GM21786 (cell line): ENCODE results near the gene HTRA3.

Experiments used
- ATAC-seq: cut with Tn5 transposase; IDR thresholded peaks from one replicate; pipeline ENCODE4 v1.9.1; 2021; ENCODE audit not compliant: unreplicated experiment

HTRA3 gene

GRCh38 chr4:8278421-8279287, 9.1 kb downstream of the HTRA3 start:
- no peak for ATAC-seq

- no peak for ATAC-seq
These were observed 10.0 kb downstream of the HTRA3 start for GRCh38 chr4:8279321-8280157.

GRCh38 chr4:8280158-8280875, 10.8 kb downstream of the HTRA3 start:
- ATAC-seq: no peak

- ATAC-seq: no peak
These were observed 11.4 kb downstream of the HTRA3 start for GRCh38 chr4:8280876-8281440.

- ATAC-seq: no peak
These were observed 12.1 kb downstream of the HTRA3 start for GRCh38 chr4:8281519-8282133.

GRCh38 chr4:8282134-8282641, 12.6 kb downstream of the HTRA3 start:
- ATAC-seq: no peak

GRCh38 chr4:8282742-8283141, 13.2 kb downstream of the HTRA3 start:
- ATAC-seq: no peak

- ATAC-seq: no peak
These were observed 13.6 kb downstream of the HTRA3 start for GRCh38 chr4:8283161-8283560.

- ATAC-seq: no peak
These were observed 14.1 kb downstream of the HTRA3 start for GRCh38 chr4:8283631-8284121.

- ATAC-seq: no peak
These were observed 14.8 kb downstream of the HTRA3 start for GRCh38 chr4:8284391-8284790.

- ATAC-seq: no peak
These were observed 15.8 kb downstream of the HTRA3 start for GRCh38 chr4:8285143-8285975.

- no peak for ATAC-seq
These were observed 16.6 kb downstream of the HTRA3 start for GRCh38 chr4:8285976-8286718.

- ATAC-seq: no peak
These were observed 17.3 kb downstream of the HTRA3 start for GRCh38 chr4:8286719-8287342.

- no peak for ATAC-seq
These were observed 18.1 kb downstream of the HTRA3 start for GRCh38 chr4:8287343-8288280.

GRCh38 chr4:8289151-8289750, 19.7 kb downstream of the HTRA3 start:
- no peak for ATAC-seq

GRCh38 chr4:8289956-8290700, 20.6 kb downstream of the HTRA3 start:
- no peak for ATAC-seq
